Neural cell (in vitro differentiated cells): ENCODE data around the gene PPAT.

Experiments
- CTCF ChIP-seq: fragments of 450-650 bp; IDR thresholded peaks from 2 replicates; pipeline ENCODE4 v1.5.1; 2014; ENCODE audit warnings: antibody characterized with exemption, mild to moderate bottlenecking, moderate library complexity; ENCODE audit not compliant: poor library complexity, severe bottlenecking
- EP300 ChIP-seq: fragments of 450-650 bp; conservative IDR thresholded peaks from 2 replicates; pipeline ENCODE4 v1.6.1; 2014; ENCODE audit warnings: antibody characterized with exemption, mild to moderate bottlenecking, moderate library complexity; ENCODE audit not compliant: poor library complexity, severe bottlenecking
- RAD21 ChIP-seq: fragments of 450-650 bp; conservative IDR thresholded peaks from 2 replicates; pipeline ENCODE4 v1.6.1; 2014; ENCODE audit warnings: antibody characterized with exemption, mild to moderate bottlenecking, moderate library complexity
- TAF1 ChIP-seq: IDR thresholded peaks from 2 replicates; pipeline ENCODE4 v1.6.1; 2012; ENCODE audit warnings: low read depth

DNA sequence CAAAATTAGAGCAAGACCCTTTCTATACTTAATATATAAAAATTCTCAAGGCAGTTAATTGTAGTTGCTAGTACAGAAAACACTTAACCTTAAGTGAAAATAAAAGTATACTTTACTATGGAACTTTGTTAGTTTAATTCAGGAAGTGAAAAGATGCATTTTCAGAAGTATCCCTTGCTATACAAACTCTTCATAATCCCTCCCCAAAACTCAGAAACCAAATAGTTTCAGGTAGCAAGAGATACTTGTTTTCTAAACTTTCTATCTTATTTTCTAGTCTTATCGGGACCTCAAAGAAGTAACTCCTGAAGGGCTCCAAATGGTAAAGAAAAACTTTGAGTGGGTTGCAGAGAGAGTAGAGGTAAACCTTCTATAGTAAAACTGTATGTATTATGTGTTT lies 14.9 kb upstream of the PPAT start:
- TF ChIP-seq TAF1 = no peak
- no peak for TF ChIP-seq CTCF
- TF ChIP-seq EP300 = no peak
- TF ChIP-seq RAD21 = no peak
